Osteoblast (primary cell): ENCODE results near the gene SELENOW. TPM values are rescaled to one million over a fixed set of nuclear protein-coding genes. Genes with fewer than 3 reads are reported as not detected.
"Not testable (repeated sequence)": the region's sequence is repeated elsewhere in the genome, so short reads cannot be mapped to it uniquely, and the experiment has no call there.

Experiments
- DNase-seq: peaks from one replicate; pipeline ENCODE4 v3.0.0; 2011; ENCODE audit warnings: low spot score, mixed read lengths; ENCODE audit not compliant: insufficient read length; ENCODE audit errors: missing footprints
- H2AFZ ChIP-seq: 2 replicates; pipeline ENCODE4 v1.6.0; 2011; ENCODE audit warnings: mild to moderate bottlenecking, low read length
- H3K27ac ChIP-seq: 2 replicates; pipeline ENCODE4 v1.5.1; 2011; ENCODE audit warnings: mild to moderate bottlenecking, low read depth, low read length, moderate library complexity
- H3K27me3 ChIP-seq: 2 replicates; pipeline ENCODE4 v1.6.0; 2012; ENCODE audit warnings: mild to moderate bottlenecking, control low read depth, inconsistent platforms, low read length, moderate library complexity; ENCODE audit not compliant: insufficient read depth
- H3K36me3 ChIP-seq: 2 replicates; pipeline ENCODE4 v1.5.1; 2011; ENCODE audit warnings: mild to moderate bottlenecking, low read length, control low read depth, moderate library complexity; ENCODE audit not compliant: insufficient read depth
- H3K4me1 ChIP-seq: 2 replicates; pipeline ENCODE4 v1.5.1; 2011; ENCODE audit warnings: mild to moderate bottlenecking, low read length, control low read depth, moderate library complexity; ENCODE audit not compliant: insufficient read depth
- H3K4me2 ChIP-seq: 2 replicates; pipeline ENCODE4 v1.6.0; 2011; ENCODE audit warnings: mild to moderate bottlenecking, low read length; ENCODE audit not compliant: insufficient read depth
- H3K4me3 ChIP-seq: fragments of 200-600 bp; sonication (generic); 3 replicates; pipeline ENCODE4 v1.5.1; 2012; ENCODE audit warnings: mild to moderate bottlenecking, low read length, inconsistent platforms; ENCODE audit not compliant: insufficient read depth
- H3K79me2 ChIP-seq: 2 replicates; pipeline ENCODE4 v1.6.0; 2012; ENCODE audit warnings: mild to moderate bottlenecking, low read length, control low read depth, inconsistent platforms; ENCODE audit not compliant: insufficient read depth
- H3K9me3 ChIP-seq: 2 replicates; pipeline ENCODE4 v1.5.1; 2011; ENCODE audit warnings: low read depth, low read length, control low read depth
- H4K20me1 ChIP-seq: 2 replicates; pipeline ENCODE4 v1.6.0; 2012; ENCODE audit warnings: mild to moderate bottlenecking, low read length, control low read depth; ENCODE audit not compliant: insufficient read depth
- CTCF ChIP-seq: IDR thresholded peaks from 2 replicates; pipeline ENCODE4 v1.5.1; 2011; ENCODE audit warnings: mild to moderate bottlenecking, low read depth, low read length, moderate library complexity; ENCODE audit errors: extremely low read depth
- total RNA-seq: library from RNA; depleted of rRNA; stranded (reverse); fragments of >200 nt; gene quantifications from 2 replicates; pipeline ENCODE4 v1.2.3, GENCODE V29; 2012

SELENOW gene
- total RNA-seq, 1 donor, result 76.7 TPM

- Histone ChIP-seq H3K27ac (no peak overlapping the region), H3K36me3 (peaks cover 47% of the 10 kb centered on the region), H3K4me3 (no peak overlapping the region), H3K4me2 (no peak overlapping the region), H4K20me1 (no peaks in the 10 kb centered on the region), H3K79me2 (peaks cover 13% of the 10 kb centered on the region), H3K9me3 (no peaks in the 10 kb centered on the region), H2AFZ (no peak overlapping the region), H3K4me1 (peaks cover 16% of the 10 kb centered on the region), H3K27me3 (no peaks in the 10 kb centered on the region)
- TF ChIP-seq CTCF, result no peak
- DNase-seq, result peak; percentile 59
These were observed 36.9 kb upstream of the SELENOW start for GRCh38 chr19:47741544-47742140.

- H3K4me3 ChIP-seq, result peak overlapping the region; percentile 71
- no peaks in the 10 kb centered on the region for H4K20me1 ChIP-seq
- H3K4me1 ChIP-seq, result peaks cover 16% of the 10 kb centered on the region
- peak overlapping the region; percentile 92 for H3K4me2 ChIP-seq
- no peaks in the 10 kb centered on the region for H3K27me3 ChIP-seq
- no peak for TF ChIP-seq CTCF
- H3K79me2 ChIP-seq, result peaks cover 20% of the 10 kb centered on the region
- H3K9me3 ChIP-seq, result no peaks in the 10 kb centered on the region
- no peak for DNase-seq
- peaks cover 51% of the 10 kb centered on the region for H3K36me3 ChIP-seq
- H3K27ac ChIP-seq, result peak overlapping the region; percentile 99
- peak overlapping the region; percentile 31 for H2AFZ ChIP-seq
These were observed 35.9 kb upstream of the SELENOW start for GRCh38 chr19:47742634-47743033.

- Histone ChIP-seq H3K9me3 (no peaks in the 10 kb centered on the region), H2AFZ (peak within 1 kb of the TSS; percentile 88), H3K4me1 (peaks cover 16% of the 10 kb centered on the region), H4K20me1 (peaks cover 20% of the 10 kb centered on the region), H3K4me2 (peak within 1 kb of the TSS; percentile 90), H3K4me3 (peak within 1 kb of the TSS; percentile 89), H3K79me2 (peaks cover 41% of the 10 kb centered on the region), H3K27ac (peak within 1 kb of the TSS; percentile 79), H3K36me3 (peaks cover 51% of the 10 kb centered on the region), H3K27me3 (no peaks in the 10 kb centered on the region)
- TF ChIP-seq CTCF, result no peak
- DNase-seq, result peak; percentile 99
These were observed 33.2 kb upstream of the SELENOW start, which contains the start of gene NOP53 for GRCh38 chr19:47745010-47745901. Gene NOP53, plus strand, starts transcription at chr19:47745546. Its CDS starts 14 bp downstream, at chr19:47745560.

- H3K27ac ChIP-seq, H2AFZ ChIP-seq, H3K9me3 ChIP-seq, DNase-seq, H3K27me3 ChIP-seq: not testable (repeated sequence)
- Histone ChIP-seq H4K20me1 (peaks cover 24% of the 10 kb centered on the region), H3K36me3 (peaks cover 52% of the 10 kb centered on the region), H3K4me2 (peak overlapping the region; percentile 90), H3K4me3 (peak overlapping the region; percentile 89), H3K79me2 (peaks cover 41% of the 10 kb centered on the region), H3K4me1 (peaks cover 16% of the 10 kb centered on the region)
These were observed 32.4 kb upstream of the SELENOW start for GRCh38 chr19:47746129-47746528.
